ENCODE measurements around the gene PPP1R37. TPM values are rescaled to one million over a fixed set of nuclear protein-coding genes. Genes with fewer than 3 reads are reported as not detected.

Gene PPP1R37, protein sequence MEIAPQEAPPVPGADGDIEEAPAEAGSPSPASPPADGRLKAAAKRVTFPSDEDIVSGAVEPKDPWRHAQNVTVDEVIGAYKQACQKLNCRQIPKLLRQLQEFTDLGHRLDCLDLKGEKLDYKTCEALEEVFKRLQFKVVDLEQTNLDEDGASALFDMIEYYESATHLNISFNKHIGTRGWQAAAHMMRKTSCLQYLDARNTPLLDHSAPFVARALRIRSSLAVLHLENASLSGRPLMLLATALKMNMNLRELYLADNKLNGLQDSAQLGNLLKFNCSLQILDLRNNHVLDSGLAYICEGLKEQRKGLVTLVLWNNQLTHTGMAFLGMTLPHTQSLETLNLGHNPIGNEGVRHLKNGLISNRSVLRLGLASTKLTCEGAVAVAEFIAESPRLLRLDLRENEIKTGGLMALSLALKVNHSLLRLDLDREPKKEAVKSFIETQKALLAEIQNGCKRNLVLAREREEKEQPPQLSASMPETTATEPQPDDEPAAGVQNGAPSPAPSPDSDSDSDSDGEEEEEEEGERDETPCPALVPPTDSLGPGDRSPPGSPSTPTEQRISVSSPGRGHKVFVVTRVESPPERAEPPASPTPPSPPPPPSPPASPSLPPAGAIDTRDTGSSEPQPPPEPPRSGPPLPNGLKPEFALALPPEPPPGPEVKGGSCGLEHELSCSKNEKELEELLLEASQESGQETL
- 23.1 to 37.0 TPM (median 36.1 TPM) in 5 replicates for total RNA-seq (2022; extraction: Qiagen RNA extraction; ENCODE audit: low read depth)

DNA sequence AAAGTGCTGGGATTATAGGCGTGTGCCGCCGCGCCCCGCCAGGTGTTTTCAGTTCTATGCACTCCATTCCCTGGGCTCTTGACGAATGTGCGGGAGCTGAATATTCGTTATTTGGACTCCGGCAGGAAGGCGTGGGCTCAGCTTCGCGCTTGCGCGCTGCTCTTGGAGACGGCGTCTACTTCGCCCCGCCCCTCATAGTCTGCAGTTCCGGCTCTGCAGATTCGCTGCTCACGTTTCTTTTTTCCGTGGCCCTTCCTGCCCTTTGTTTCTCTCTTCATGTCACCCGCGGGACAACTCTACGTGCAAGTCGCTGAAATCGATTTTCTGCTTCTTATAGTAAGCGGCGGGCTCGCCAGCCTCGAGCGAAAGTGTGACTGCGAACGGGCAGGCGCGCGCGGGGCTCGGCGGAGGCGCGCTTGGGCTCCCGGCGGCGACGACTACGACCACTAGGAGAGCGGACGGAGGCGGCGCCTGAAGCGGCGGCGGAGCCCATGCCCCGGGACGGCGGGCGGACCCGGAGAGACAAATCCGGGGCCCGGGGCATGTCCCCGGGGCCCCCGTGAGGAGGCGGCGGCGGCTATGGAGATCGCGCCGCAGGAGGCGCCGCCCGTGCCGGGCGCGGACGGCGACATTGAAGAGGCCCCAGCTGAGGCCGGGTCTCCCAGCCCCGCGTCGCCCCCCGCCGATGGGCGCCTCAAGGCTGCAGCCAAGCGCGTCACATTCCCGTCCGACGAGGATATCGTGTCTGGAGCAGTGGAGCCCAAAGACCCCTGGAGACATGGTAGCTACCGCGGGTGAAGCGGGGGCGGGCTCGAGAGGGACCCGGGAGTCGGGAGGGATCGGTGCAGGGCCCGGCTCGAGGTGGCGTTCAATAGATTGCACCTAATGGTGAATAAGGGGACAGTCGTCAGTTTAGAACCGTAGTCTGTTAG, at the start of gene PPP1R37:
PPP1R37 (plus strand) TSS at position 433 of the 932 bp plus-strand sequence; CDS start at position 580, 147 bp downstream.

DNA sequence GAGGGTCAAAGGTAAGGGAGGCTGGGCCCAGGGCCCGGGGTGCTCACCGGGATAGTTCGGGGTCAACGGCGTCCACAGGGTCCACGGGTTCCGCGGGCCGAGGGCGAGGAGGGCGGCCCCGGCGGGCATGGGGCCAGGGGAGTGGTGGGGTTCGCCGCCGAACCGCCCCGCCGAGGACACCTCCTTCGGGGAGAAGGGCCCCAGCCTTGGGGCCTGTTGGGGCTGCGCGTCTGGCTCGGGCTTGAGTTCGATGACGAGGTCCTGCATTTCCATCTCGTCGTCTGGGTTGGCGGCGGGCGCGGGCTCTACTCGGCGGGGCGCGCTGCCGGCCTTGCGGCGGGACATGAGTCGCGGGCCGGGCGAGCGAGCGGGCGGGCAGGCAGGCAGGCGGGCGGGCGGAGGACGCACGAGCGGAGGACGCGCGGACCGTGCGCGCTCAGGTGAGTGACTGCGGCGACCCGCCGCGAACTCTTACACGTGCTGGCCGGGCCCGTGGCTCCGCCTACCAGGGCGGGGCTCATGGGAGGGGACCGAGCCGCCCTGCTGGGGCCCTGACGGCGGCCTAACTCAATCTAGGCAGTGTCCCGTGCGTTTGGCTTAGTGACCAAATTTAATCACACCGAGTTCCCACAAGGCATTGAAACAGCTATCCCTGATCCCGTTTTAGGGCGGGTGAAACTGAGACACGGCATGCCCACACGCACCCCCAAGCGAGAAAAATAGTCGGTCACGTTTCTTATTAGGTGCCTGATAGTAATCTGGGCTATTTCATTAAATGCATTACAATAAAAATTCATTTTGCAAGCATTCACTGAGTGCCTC, 16.7 kb upstream of the PPP1R37 start, which contains the start of gene ZNF296:
ZNF296 (minus strand) TSS at position 450 of the 822 bp plus-strand sequence; CDS start at position 345, 105 bp downstream.

DNA sequence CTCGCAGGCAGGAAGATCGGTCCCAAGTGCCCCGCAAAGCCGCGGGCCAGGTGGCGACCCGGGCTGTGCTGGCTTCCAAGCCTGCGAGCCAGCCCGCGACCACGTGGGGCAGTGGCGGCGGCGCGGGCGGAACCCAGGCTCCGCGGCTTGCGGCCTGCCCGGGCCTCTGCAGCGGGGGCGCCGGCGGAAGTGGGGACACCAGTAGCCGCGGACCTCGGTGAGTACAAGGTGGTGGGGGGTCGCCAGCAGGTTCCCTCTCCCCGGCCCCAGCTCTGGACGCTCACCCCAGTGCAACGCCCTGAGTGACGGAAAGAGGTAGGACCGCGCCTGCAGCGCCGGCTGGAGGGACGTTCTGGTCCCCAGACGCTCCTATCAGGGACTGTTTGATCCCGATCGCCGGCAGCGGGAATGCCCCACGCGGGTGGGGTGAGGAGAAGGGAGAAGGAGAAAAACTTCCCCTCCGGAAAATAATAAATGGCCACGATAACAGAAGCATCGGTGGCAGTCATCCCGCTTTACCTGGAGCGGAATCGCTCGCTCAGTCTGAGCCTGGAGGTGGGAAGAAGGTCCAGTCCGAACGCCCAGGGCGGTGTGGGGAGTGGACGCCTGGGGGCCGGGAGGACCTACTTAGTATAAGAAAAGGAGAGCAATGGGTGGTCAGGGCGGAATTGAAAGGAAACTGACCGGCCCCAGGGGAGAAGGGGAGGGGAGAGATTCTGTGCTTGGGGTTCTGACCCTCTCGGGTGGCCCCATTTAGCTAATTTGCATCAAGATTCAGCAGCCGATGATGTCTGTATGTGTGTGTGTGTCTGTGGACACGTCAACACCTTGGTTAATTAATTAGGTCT, 13.7 kb upstream of the PPP1R37 start, which contains the start of gene GEMIN7:
GEMIN7 (plus strand) TSS at position 198 of the 848 bp plus-strand sequence. CDS start 10,855 bp downstream, outside the sequence.

DNA sequence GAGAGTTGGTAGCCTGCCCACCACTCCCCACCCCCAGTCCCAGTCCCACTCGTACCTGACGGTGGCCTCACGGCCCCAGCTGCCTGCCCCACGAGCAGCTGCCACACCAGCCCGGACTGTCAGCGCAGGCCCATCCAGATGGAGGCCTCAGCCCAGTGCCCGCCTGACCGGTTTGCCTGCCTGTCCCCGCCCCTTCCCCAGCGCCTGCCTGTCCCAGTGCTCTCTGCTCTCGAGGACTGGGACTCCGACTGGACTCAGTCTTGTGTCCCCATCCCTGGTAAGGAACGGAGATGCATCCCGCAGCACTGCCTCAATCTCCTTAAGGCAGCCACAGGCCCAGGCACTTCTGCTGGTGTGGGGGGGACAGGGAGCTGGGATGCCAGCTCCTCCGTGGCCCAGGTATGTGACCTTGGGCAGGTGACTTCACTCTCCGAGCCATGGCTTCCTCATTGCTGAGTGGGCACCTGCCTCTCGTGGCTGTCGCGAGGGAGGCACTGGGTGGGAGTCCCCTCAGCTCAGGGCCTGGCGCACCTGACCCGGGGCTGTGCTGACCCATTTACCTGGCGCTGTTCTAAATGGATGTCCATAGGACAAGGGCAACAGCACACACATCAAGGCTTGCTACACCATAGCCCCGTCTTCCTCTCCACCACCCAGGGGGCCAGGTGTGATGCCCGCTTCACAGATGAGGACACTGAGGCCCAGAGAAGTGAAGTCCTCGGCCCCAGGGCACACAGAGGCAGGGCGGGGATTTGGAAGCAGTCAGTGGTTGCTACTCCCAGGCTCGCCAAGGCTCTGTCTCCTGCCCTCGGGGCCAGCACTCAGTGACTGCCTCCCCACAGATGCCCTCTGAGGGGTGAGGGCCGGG, 68.1 kb downstream of the PPP1R37 start, which contains the start of gene NKPD1:
NKPD1 (minus strand) TSS at position 113 of the 868 bp plus-strand sequence. CDS start 832 bp downstream, outside the sequence.

DNA sequence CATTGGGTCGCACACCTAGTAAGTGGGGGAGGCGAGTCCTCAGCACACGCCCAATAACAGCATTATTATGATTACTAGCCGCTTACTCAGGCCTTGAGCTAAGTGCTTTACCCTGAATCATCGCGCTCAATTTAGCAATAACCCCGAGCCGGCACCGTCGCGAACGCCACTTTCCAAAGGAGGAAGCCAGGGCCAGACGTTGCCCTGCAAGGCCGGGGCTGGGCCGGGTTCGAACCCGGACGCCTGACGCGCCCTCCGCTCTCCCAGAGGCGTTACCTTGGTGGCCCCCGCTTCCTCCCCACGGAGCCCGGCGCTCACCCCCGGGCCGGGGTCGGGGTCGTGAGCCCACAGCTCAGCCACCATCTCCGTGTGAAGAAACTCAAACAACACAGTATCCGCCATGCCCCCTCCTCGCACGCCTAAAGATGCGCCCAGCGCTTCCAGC, 84.9 kb downstream of the PPP1R37 start, which contains the start of gene TRAPPC6A:
TRAPPC6A (minus strand) TSS at position 421 of the 445 bp plus-strand sequence; CDS start at position 402, 19 bp downstream.

DNA sequence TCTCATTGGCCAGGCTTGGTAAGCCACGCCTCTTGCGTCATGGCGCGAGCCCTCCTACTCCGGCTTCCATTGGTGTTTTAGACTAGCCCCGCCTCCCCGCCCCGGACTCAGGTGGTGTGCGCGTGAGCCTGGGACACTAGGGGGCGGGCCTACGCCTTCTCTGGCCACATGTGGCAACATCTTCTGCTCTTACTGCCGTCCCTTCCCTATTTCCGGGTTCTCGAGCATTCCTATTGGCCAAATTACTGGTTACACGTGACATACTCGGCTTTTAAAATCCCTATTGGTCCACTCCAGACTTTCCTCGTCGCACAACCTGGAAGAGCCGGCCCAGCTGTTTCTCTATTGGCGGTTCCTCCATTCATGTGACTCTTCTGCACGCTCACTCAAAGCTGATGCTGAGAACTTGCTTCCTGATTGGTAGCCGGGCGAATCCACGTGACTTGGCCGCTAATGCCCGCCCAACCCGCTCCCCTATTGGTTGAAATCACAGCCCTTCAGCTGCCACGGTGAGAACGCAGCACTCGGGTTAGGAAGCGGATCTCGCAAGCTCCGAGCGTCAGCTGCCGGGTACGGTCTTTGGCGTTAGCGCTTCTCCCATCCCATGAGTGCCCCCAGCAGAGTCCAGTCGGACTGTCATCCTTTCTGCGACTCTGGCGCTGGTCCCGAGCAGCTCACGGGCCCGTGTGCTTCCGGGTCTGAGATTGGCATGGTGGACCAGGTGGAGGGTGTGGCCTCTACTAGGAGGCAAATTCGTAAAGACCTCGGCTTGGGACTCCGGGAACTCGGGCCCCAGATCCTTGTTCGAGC, 85.5 kb downstream of the PPP1R37 start, which contains the start of gene BLOC1S3:
BLOC1S3 (plus strand) TSS at position 523 of the 810 bp plus-strand sequence. CDS start 513 bp downstream, outside the sequence.

Other genes with a start within 250 kb of the PPP1R37 start
- gene NECTIN2, start 246.9 kb upstream of the PPP1R37 start, total RNA-seq (2022; extraction: Qiagen RNA extraction; ENCODE audit: low read depth) = 66.5 to 87.0 TPM (median 80.6 TPM) in 5 replicates
- gene TOMM40, start 201.9 kb upstream of the PPP1R37 start, total RNA-seq (2022; extraction: Qiagen RNA extraction; ENCODE audit: low read depth) = 157 to 269 TPM (median 249 TPM) in 5 replicates
- 9.7 to 22.0 TPM (median 15.3 TPM) in 5 replicates for gene APOE, start 187.4 kb upstream of the PPP1R37 start, total RNA-seq (2022; extraction: Qiagen RNA extraction; ENCODE audit: low read depth)
- gene APOC1, start 178.6 kb upstream of the PPP1R37 start, total RNA-seq (2022; extraction: Qiagen RNA extraction; ENCODE audit: low read depth) = 106 to 124 TPM (median 109 TPM) in 5 replicates
- gene APOC4, start 150.9 kb upstream of the PPP1R37 start, total RNA-seq (2022; extraction: Qiagen RNA extraction; ENCODE audit: low read depth) = not detected in 5 replicates
- not detected in 5 replicates for gene APOC2, start 147.1 kb upstream of the PPP1R37 start, total RNA-seq (2022; extraction: Qiagen RNA extraction; ENCODE audit: low read depth)
- gene CLPTM1, start 137.8 kb upstream of the PPP1R37 start, total RNA-seq (2022; extraction: Qiagen RNA extraction; ENCODE audit: low read depth) = 105 to 202 TPM (median 186 TPM) in 5 replicates
- gene RELB, start 91.7 kb upstream of the PPP1R37 start, total RNA-seq (2022; extraction: Qiagen RNA extraction; ENCODE audit: low read depth) = 21.5 to 47.3 TPM (median 39.4 TPM) in 5 replicates
- 53.3 to 78.2 TPM (median 70.7 TPM) in 5 replicates for gene CLASRP, start 54.1 kb upstream of the PPP1R37 start, total RNA-seq (2022; extraction: Qiagen RNA extraction; ENCODE audit: low read depth)
- gene ZNF296, start 16.7 kb upstream of the PPP1R37 start, total RNA-seq (2022; extraction: Qiagen RNA extraction; ENCODE audit: low read depth) = 5.5 to 12.5 TPM (median 11.8 TPM) in 5 replicates
- gene GEMIN7, start 13.9 kb upstream of the PPP1R37 start, total RNA-seq (2022; extraction: Qiagen RNA extraction; ENCODE audit: low read depth) = 75.9 to 97.8 TPM (median 96.0 TPM) in 5 replicates
- 0.08 to 0.34 TPM (median 0.32 TPM) in 5 replicates for gene NKPD1, start 67.8 kb downstream of the PPP1R37 start, total RNA-seq (2022; extraction: Qiagen RNA extraction; ENCODE audit: low read depth)
- gene TRAPPC6A, start 85.1 kb downstream of the PPP1R37 start, total RNA-seq (2022; extraction: Qiagen RNA extraction; ENCODE audit: low read depth) = 29.2 to 47.2 TPM (median 38.5 TPM) in 5 replicates
- 13.7 to 22.6 TPM (median 17.2 TPM) in 5 replicates for gene BLOC1S3, start 85.6 kb downstream of the PPP1R37 start, total RNA-seq (2022; extraction: Qiagen RNA extraction; ENCODE audit: low read depth)
- gene EXOC3L2, start 152.2 kb downstream of the PPP1R37 start, total RNA-seq (2022; extraction: Qiagen RNA extraction; ENCODE audit: low read depth) = 1.0 to 2.0 TPM (median 2.0 TPM) in 5 replicates
- 5.5 to 8.6 TPM (median 7.4 TPM) in 5 replicates for gene MARK4, start 158.1 kb downstream of the PPP1R37 start, total RNA-seq (2022; extraction: Qiagen RNA extraction; ENCODE audit: low read depth)
- 0.08 TPM in 1 of 5 replicates, not detected in the others for gene CKM, start 229.7 kb downstream of the PPP1R37 start, total RNA-seq (2022; extraction: Qiagen RNA extraction; ENCODE audit: low read depth)
- gene KLC3, start 247.6 kb downstream of the PPP1R37 start, total RNA-seq (2022; extraction: Qiagen RNA extraction; ENCODE audit: low read depth) = 0.40 to 1.2 TPM (median 0.79 TPM) in 5 replicates

Measured in A549 treated with ZK216348 at 1 μM for 4 hours (cell line).